Measurements from ENCODE around the gene CCR6. TPM values are rescaled to one million over a fixed set of nuclear protein-coding genes. Genes with fewer than 3 reads are reported as not detected.

Gene CCR6
- total RNA-seq, 4 donors from 2014 or later = not detected

- no peaks in the 10 kb centered on the region for H3K27me3 ChIP-seq
- no peak for ATAC-seq
- H3K4me1 ChIP-seq = peaks cover 0 to 5% (median 0%) of the 10 kb centered on the region in 3 donors
- no peak overlapping the region for H3K4me3 ChIP-seq
- no peak overlapping the region for H3K27ac ChIP-seq
- no peaks in the 10 kb centered on the region for H3K36me3 ChIP-seq
- TF ChIP-seq EP300 (IDR thresholded peaks at IDR 0.05) = no peak
- no peak for TF ChIP-seq POLR2A (IDR thresholded peaks at IDR 0.05)
- TF ChIP-seq POLR2AphosphoS5 (IDR thresholded peaks at IDR 0.05) = no peak
- no peak for TF ChIP-seq CTCF (IDR thresholded peaks at IDR 0.05)
- 73% methylated on average over 6 of the region's 6 CpGs; no CpG with 5 or more reads in 1 of the 2 donors for WGBS, 2 donors (ENCODE audit: low coverage in 1 of 2)
- H3K9me3 ChIP-seq = no peaks in the 10 kb centered on the region
Observed at GRCh38 chr6:167109651-167110050, 13.2 kb upstream of the CCR6 start.

- H3K27ac ChIP-seq = no peak overlapping the region
- peaks cover 0 to 24% (median 0%) of the 10 kb centered on the region in 3 donors for H3K4me1 ChIP-seq
- 48 to 71% methylated on average over 2 to 3 of the region's 3 CpGs for WGBS, 2 donors (ENCODE audit: low coverage in 1 of 2)
- H3K36me3 ChIP-seq = no peaks in the 10 kb centered on the region
- no peaks in the 10 kb centered on the region for H3K9me3 ChIP-seq
- TF ChIP-seq POLR2A (IDR thresholded peaks at IDR 0.05) = no peak
- TF ChIP-seq POLR2AphosphoS5 (IDR thresholded peaks at IDR 0.05) = no peak
- no peak for TF ChIP-seq EP300 (IDR thresholded peaks at IDR 0.05)
- no peak for TF ChIP-seq CTCF (IDR thresholded peaks at IDR 0.05)
- no peaks in the 10 kb centered on the region for H3K27me3 ChIP-seq
- no peak overlapping the region for H3K4me3 ChIP-seq
- ATAC-seq = no peak
Observed at GRCh38 chr6:167111597-167111996, 11.3 kb upstream of the CCR6 start.

GRCh38 chr6:167112421-167112820 is 10.5 kb upstream of the CCR6 start:
- TF ChIP-seq POLR2A (IDR thresholded peaks at IDR 0.05) (no peak), EP300 (IDR thresholded peaks at IDR 0.05) (no peak), CTCF (IDR thresholded peaks at IDR 0.05) (no peak), POLR2AphosphoS5 (IDR thresholded peaks at IDR 0.05) (no peak)
- Histone ChIP-seq H3K4me1 (peaks cover 0 to 28% (median 0%) of the 10 kb centered on the region in 3 donors), H3K27me3 (no peaks in the 10 kb centered on the region), H3K27ac (no peak overlapping the region), H3K9me3 (no peaks in the 10 kb centered on the region), H3K36me3 (no peaks in the 10 kb centered on the region), H3K4me3 (no peak overlapping the region)
- 86 to 100% methylated on average over 3 to 7 of the region's 8 CpGs for WGBS, 2 donors (ENCODE audit: low coverage in 1 of 2)
- ATAC-seq = no peak

- WGBS, 2 donors (ENCODE audit: low coverage in 1 of 2) = 45 to 71% methylated on average over 6 to 7 of the region's 8 CpGs
- peaks cover 0 to 28% (median 0%) of the 10 kb centered on the region in 3 donors for H3K4me1 ChIP-seq
- H3K4me3 ChIP-seq = no peak overlapping the region
- TF ChIP-seq CTCF (IDR thresholded peaks at IDR 0.05) (no peak), POLR2AphosphoS5 (IDR thresholded peaks at IDR 0.05) (no peak), EP300 (IDR thresholded peaks at IDR 0.05) (no peak), POLR2A (IDR thresholded peaks at IDR 0.05) (no peak)
- no peak for ATAC-seq
- no peaks in the 10 kb centered on the region for H3K9me3 ChIP-seq
- no peaks in the 10 kb centered on the region for H3K36me3 ChIP-seq
- H3K27me3 ChIP-seq = no peaks in the 10 kb centered on the region
- no peak overlapping the region for H3K27ac ChIP-seq
Observed at GRCh38 chr6:167113047-167113754, 9.7 kb upstream of the CCR6 start.
